Gastroesophageal sphincter (tissue), 3 donors: ENCODE results near the gene DHDDS.

Source experiments
- CTCF ChIP-seq, 4 experiments: fragments of 200-600 bp in 2 of 4; fragments of 450-650 bp in 2 of 4; sonication (generic) in 1 of 4; IDR thresholded peaks; one replicate each; pipeline ENCODE4 v1.5.1; 2017 to 2019; ENCODE audit warnings: antibody characterized with exemption in 4 of 4, mild to moderate bottlenecking in 2 of 4, moderate library complexity in 2 of 4
- POLR2A ChIP-seq, 2 donors: fragments of 450-650 bp; IDR thresholded peaks; one replicate each; pipeline ENCODE4 v1.6.1; 2017; ENCODE audit warnings: antibody characterized with exemption in 2 of 2, mild to moderate bottlenecking in 2 of 2, moderate library complexity in 1 of 2
- POLR2AphosphoS5 ChIP-seq: sonication (generic); formaldehyde crosslinking; IDR thresholded peaks from one replicate; pipeline ENCODE4 v1.6.1; 2017; ENCODE audit warnings: antibody characterized with exemption

GRCh38 chr1:26388791-26389445 is 43.2 kb upstream of the DHDDS start:
- TF ChIP-seq CTCF (IDR thresholded peaks at IDR 0.05) (no peak), POLR2A (IDR thresholded peaks at IDR 0.05) (no peak), POLR2AphosphoS5 (no peak)
